H1 (cell line): Measurements from ENCODE around the gene TMCO1. TPM values are rescaled to one million over a fixed set of nuclear protein-coding genes. Genes with fewer than 3 reads are reported as not detected.

Source experiments
- CTCF ChIA-PET: fragments of 300-600 bp; sonication (Branson Sonifier 250); formaldehyde crosslinking; loops from one replicate; lab custom pipeline; 2021; ENCODE audit not compliant: partially characterized antibody; lab: Charles Lee
- POLR2A ChIA-PET: fragments of 300-600 bp; sonication (Branson Sonifier 250); formaldehyde crosslinking; loops from one replicate; lab custom pipeline; 2021; ENCODE audit warnings: inconsistent platforms; ENCODE audit not compliant: partially characterized antibody; lab: Charles Lee
- DNase-seq, 2 experiments: peaks; one replicate each; pipeline versions ENCODE4 v3.0.0 to v3.0.0-alpha.2; 2010 to 2022; ENCODE audit warnings: low spot score in 2 of 2, low read depth in 1 of 2, mixed read lengths in 1 of 2
- FAIRE-seq: peaks from 2 replicates; lab custom pipeline; 2011; peaks lifted over from hg19 to GRCh38; lab: Jason Lieb, UNC
- H2AFZ ChIP-seq: 2 replicates; pipeline ENCODE4 v1.8.1; 2012; ENCODE audit warnings: low read length, inconsistent platforms
- H2AK5ac ChIP-seq: 2 replicates; pipeline ENCODE4 v1.6.1; 2013; ENCODE audit warnings: low read depth, low read length
- H2BK120ac ChIP-seq: replicated peaks from 2 replicates; pipeline ENCODE3; 2013; ENCODE audit warnings: low read depth, low read length, inconsistent platforms
- H2BK12ac ChIP-seq: 2 replicates; pipeline ENCODE4 v1.6.1; 2013; ENCODE audit warnings: low read depth, low read length
- H2BK15ac ChIP-seq: 2 replicates; pipeline ENCODE4 v1.6.1; 2013; ENCODE audit warnings: low read length
- H2BK20ac ChIP-seq: 2 replicates; pipeline ENCODE4 v1.6.1; 2013; ENCODE audit warnings: low read length
- H2BK5ac ChIP-seq: 2 replicates; pipeline ENCODE4 v1.6.1; 2013; ENCODE audit warnings: low read depth, low read length
- H3K14ac ChIP-seq: 2 replicates; pipeline ENCODE4 v1.6.1; 2013; ENCODE audit warnings: inconsistent platforms; ENCODE audit not compliant: insufficient read length
- H3K18ac ChIP-seq: 2 replicates; pipeline ENCODE4 v1.6.1; 2013; ENCODE audit warnings: low read length; ENCODE audit errors: extremely low read depth
- H3K23ac ChIP-seq: 2 replicates; pipeline ENCODE4 v1.6.1; 2013; ENCODE audit warnings: inconsistent platforms; ENCODE audit not compliant: insufficient read length
- H3K23me2 ChIP-seq: 2 replicates; pipeline ENCODE4 v1.6.1; 2013; ENCODE audit warnings: low read depth, low read length
- H3K27ac ChIP-seq: 2 replicates; pipeline ENCODE4 v1.6.1; 2011; ENCODE audit warnings: low read depth, low read length, inconsistent platforms
- H3K27me3 ChIP-seq, 4 experiments: replicated peaks in 1 of 4; 1 replicate in 1 of 4; 2 replicates in 3 of 4; pipeline versions ENCODE4 v1.6.1 to v1.8.1; 2011 to 2013; ENCODE audit warnings: low read length in 3 of 4, mild to moderate bottlenecking in 3 of 4, inconsistent platforms in 2 of 4, mixed read lengths in 2 of 4, moderate library complexity in 1 of 4; ENCODE audit not compliant: control insufficient read depth in 3 of 4, insufficient read depth in 3 of 4; ENCODE audit errors: extremely low read depth in 1 of 4
- H3K36me3 ChIP-seq, 4 experiments: 2 replicates each; pipeline versions ENCODE4 v1.6.1 to v1.8.1; 2011 to 2013; ENCODE audit warnings: mild to moderate bottlenecking in 4 of 4, low read length in 3 of 4, moderate library complexity in 2 of 4, control low read depth in 1 of 4, inconsistent platforms in 1 of 4; ENCODE audit not compliant: insufficient read depth in 4 of 4, control insufficient read depth in 2 of 4
- H3K4ac ChIP-seq: replicated peaks from 2 replicates; pipeline ENCODE3; 2013; ENCODE audit warnings: low read length, low read depth, mixed read lengths, inconsistent platforms; ENCODE audit not compliant: insufficient read length
- H3K4me1 ChIP-seq, 4 experiments: replicated peaks in 1 of 4; 1 replicate in 1 of 4; 2 replicates in 3 of 4; pipeline versions ENCODE4 v1.6.1 to v1.8.1; 2011 to 2013; ENCODE audit warnings: low read length in 3 of 4, inconsistent platforms in 2 of 4, mixed read lengths in 1 of 4; ENCODE audit not compliant: insufficient read depth in 4 of 4, control insufficient read depth in 3 of 4
- H3K4me2 ChIP-seq, 2 experiments: 2 replicates each; pipeline versions ENCODE4 v1.6.1 to v1.8.1; 2011 to 2013; ENCODE audit warnings: low read depth in 2 of 2, low read length in 2 of 2, control low read depth in 1 of 2, inconsistent platforms in 1 of 2, mild to moderate bottlenecking in 1 of 2; ENCODE audit not compliant: insufficient read depth in 1 of 2
- H3K4me3 ChIP-seq, 4 experiments: fragments of 200-600, 300-600 bp in 1 of 4; sonication (generic), shearing (Covaris generic), sonication (Bioruptor Twin) in 1 of 4; 2 replicates each; pipeline versions ENCODE4 v1.5.1 to v1.8.1; 2011 to 2016; ENCODE audit warnings: low read length in 4 of 4, low read depth in 3 of 4, control low read depth in 2 of 4, inconsistent platforms in 2 of 4, mild to moderate bottlenecking in 2 of 4, mixed read lengths in 1 of 4, moderate library complexity in 1 of 4; ENCODE audit not compliant: insufficient read depth in 2 of 4; ENCODE audit errors: extremely low read depth in 1 of 4
- H3K56ac ChIP-seq: replicated peaks from 2 replicates; pipeline ENCODE3; 2013; ENCODE audit warnings: low read depth, mild to moderate bottlenecking, mixed read lengths, low read length, inconsistent platforms; ENCODE audit not compliant: insufficient read length
- H3K79me1 ChIP-seq: 2 replicates; pipeline ENCODE4 v1.6.1; 2013; ENCODE audit warnings: low read depth, low read length, control low read depth
- H3K79me2 ChIP-seq, 2 experiments: 2 replicates each; pipeline versions ENCODE4 v1.6.1 to v1.8.1; 2012 to 2013; ENCODE audit warnings: low read length in 2 of 2, mild to moderate bottlenecking in 2 of 2, inconsistent platforms in 1 of 2; ENCODE audit not compliant: insufficient read depth in 2 of 2, control insufficient read depth in 1 of 2
- H3K9ac ChIP-seq, 4 experiments: replicated peaks in 1 of 4; 1 replicate in 1 of 4; 2 replicates in 3 of 4; pipeline versions ENCODE4 v1.6.1 to v1.8.1; 2011 to 2013; ENCODE audit warnings: low read depth in 3 of 4, low read length in 3 of 4, control low read depth in 2 of 4, mild to moderate bottlenecking in 2 of 4, moderate library complexity in 2 of 4, inconsistent platforms in 1 of 4; ENCODE audit errors: extremely low read depth in 1 of 4
- H3K9me3 ChIP-seq, 2 experiments: 2 replicates each; pipeline versions ENCODE4 v1.6.1 to v1.8.1; 2012 to 2013; ENCODE audit warnings: mild to moderate bottlenecking in 2 of 2, moderate library complexity in 2 of 2, control low read depth in 1 of 2, inconsistent platforms in 1 of 2, low read depth in 1 of 2, low read length in 1 of 2, mixed read lengths in 1 of 2; ENCODE audit not compliant: insufficient read depth in 2 of 2
- H4K20me1 ChIP-seq, 2 experiments: replicated peaks in 1 of 2; 2 replicates each; pipeline versions ENCODE3 to v1.8.1; 2011 to 2013; ENCODE audit warnings: inconsistent platforms in 2 of 2, low read length in 2 of 2, mild to moderate bottlenecking in 1 of 2; ENCODE audit not compliant: insufficient read depth in 2 of 2, control insufficient read depth in 1 of 2
- H4K5ac ChIP-seq: 2 replicates; pipeline ENCODE4 v1.6.1; 2013; ENCODE audit warnings: low read length, low read depth, mixed read lengths, inconsistent platforms; ENCODE audit not compliant: insufficient read length
- H4K8ac ChIP-seq: 2 replicates; pipeline ENCODE4 v1.8.0; 2013; ENCODE audit warnings: mild to moderate bottlenecking, moderate library complexity, low read length, inconsistent platforms; ENCODE audit not compliant: insufficient read depth; ENCODE audit errors: extremely low read depth
- H4K91ac ChIP-seq: replicated peaks from 2 replicates; pipeline ENCODE3; 2013; ENCODE audit warnings: low read length, mixed read lengths, inconsistent platforms; ENCODE audit not compliant: insufficient read length
- BACH1 ChIP-seq: IDR thresholded peaks from 2 replicates; pipeline ENCODE4 v1.6.1; 2012; ENCODE audit warnings: low read length, improper control_type of control experiment
- JUND ChIP-seq: IDR thresholded peaks from 2 replicates; pipeline ENCODE4 v1.6.1; 2011; ENCODE audit warnings: mild to moderate bottlenecking, improper control_type of control experiment, low read length
- KDM4A ChIP-seq: IDR thresholded peaks from one replicate; pipeline ENCODE4 v1.7.1; 2012; ENCODE audit warnings: low read depth, mild to moderate bottlenecking, moderate library complexity, low read length, inconsistent platforms; ENCODE audit not compliant: severe bottlenecking
- KDM5A ChIP-seq: fragments of 200-600 bp; IDR thresholded peaks from 2 replicates; pipeline ENCODE4 v1.7.1; 2012; ENCODE audit warnings: mild to moderate bottlenecking, low read length, inconsistent platforms, mixed read lengths
- NANOG ChIP-seq: IDR thresholded peaks from 2 replicates; pipeline ENCODE4 v1.6.1; 2011; ENCODE audit warnings: low read length, low read depth, mild to moderate bottlenecking, inconsistent platforms; ENCODE audit not compliant: insufficient read depth, poor library complexity, severe bottlenecking
- POU5F1 ChIP-seq: IDR thresholded peaks from 2 replicates; pipeline ENCODE4 v1.6.1; 2011; ENCODE audit warnings: low read depth, mild to moderate bottlenecking, low read length, moderate library complexity
- RFX5 ChIP-seq: IDR thresholded peaks from 2 replicates; pipeline ENCODE4 v1.6.1; 2011; ENCODE audit warnings: low read depth, low read length, improper control_type of control experiment, borderline replicate concordance
- SIX5 ChIP-seq: IDR thresholded peaks from 2 replicates; pipeline ENCODE4 v1.6.1; 2011; ENCODE audit warnings: mild to moderate bottlenecking, low read depth, low read length
- TAF7 ChIP-seq: optimal IDR thresholded peaks from 2 replicates; pipeline ENCODE3; 2011; ENCODE audit warnings: low read depth, mild to moderate bottlenecking, inconsistent platforms, low read length, moderate library complexity, borderline replicate concordance
- polyA plus RNA-seq, 7 experiments: library from polyadenylated mRNA; depleted of rRNA in 3 of 7; stranded (reverse) in 5 of 7; unstranded in 2 of 7; fragments of >200 nt in 5 of 7; fragments of 200-250 nt in 2 of 7; gene quantifications; 1 replicate in 5 of 7; 2 replicates in 1 of 7; 4 replicates in 1 of 7; pipeline versions ENCODE4 v1.2.1 to v1.2.3, GENCODE V29; 2011 to 2013; ENCODE audit warnings: missing spikeins in 2 of 7, mixed read lengths in 2 of 7
- total RNA-seq: library from RNA; stranded (reverse); fragmentation: NEBNext Ultra II Directional; extraction: Animal tissue kit (Norgen Biotek cat#: 25700); gene quantifications from 2 replicates; pipeline ENCODE4 v1.2.1, GENCODE V29; 2021
- TF ChIP-seq, protein P1 (sequence below), 3 experiments: IDR thresholded peaks; 1 replicate in 2 of 3; 2 replicates in 1 of 3; pipeline versions ENCODE4 v1.5.1 to v1.6.1; 2011; ENCODE audit warnings: low read length in 3 of 3, mild to moderate bottlenecking in 3 of 3, inconsistent platforms in 2 of 3, low read depth in 1 of 3, moderate library complexity in 1 of 3; ENCODE audit not compliant: insufficient read depth in 1 of 3; ENCODE audit errors: control extremely low read depth in 1 of 3
- TF ChIP-seq, protein P2 (sequence below): IDR thresholded peaks from 2 replicates; pipeline ENCODE4 v1.6.1; 2012; ENCODE audit warnings: inconsistent platforms
- TF ChIP-seq, protein P3 (sequence below): IDR thresholded peaks from 2 replicates; pipeline ENCODE4 v1.6.1; 2011; ENCODE audit warnings: low read depth, mild to moderate bottlenecking, low read length; ENCODE audit not compliant: insufficient read depth

The TMCO1 gene
- total and polyA plus RNA-seq, 2 of the 8 experiments (the other 6 are each of a cell fraction or from before 2014, with no cell fraction given) = 61.6 to 63.8 TPM

DNA sequence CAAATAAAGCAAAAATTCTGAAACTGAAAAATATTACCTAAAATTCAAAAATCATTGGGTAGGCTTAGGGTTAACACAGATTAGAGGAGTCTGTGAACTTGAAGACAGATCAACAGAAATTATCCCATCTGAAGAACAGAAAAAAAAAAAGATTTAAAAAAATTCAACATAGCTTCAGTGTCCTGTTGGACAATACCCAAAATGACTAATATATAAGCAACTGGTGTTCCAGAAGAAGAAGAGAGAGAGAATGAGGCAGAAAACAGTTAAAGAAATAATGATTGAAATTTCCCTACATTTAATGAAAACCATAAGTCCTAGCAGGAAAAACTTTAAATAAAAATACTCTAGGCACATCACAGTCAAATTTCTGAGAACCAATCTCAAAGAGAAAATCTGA, 31.5 kb downstream of the TMCO1 start:
- CTCF ChIA-PET = interaction anchor here (1.2 kb wide), 2 partner anchors 20 to 177 kb away, joined by 4 to 5 read pairs; no protein-coding TSS in a partner anchor
- Histone ChIP-seq H3K23ac (no peak overlapping the region), H3K27me3 (no peaks in the 10 kb centered on the region), H3K4me2 (no peak overlapping the region), H2BK5ac (no peak overlapping the region), H3K4ac (no peak overlapping the region), H2AFZ (no peak overlapping the region), H3K79me1 (no peaks in the 10 kb centered on the region), H3K4me3 (no peak overlapping the region), H2BK12ac (no peak overlapping the region), H3K9ac (no peak overlapping the region), H3K18ac (no peak overlapping the region), H3K36me3 (peaks cover 0 to 12% (median 6%) of the 10 kb centered on the region in 4 experiments; a peak in 4 of 8 replicates), H3K14ac (no peak overlapping the region), H4K8ac (no peak overlapping the region), H3K79me2 (no peaks in the 10 kb centered on the region), H4K5ac (no peak overlapping the region), H2BK20ac (no peak overlapping the region), H2AK5ac (no peak overlapping the region), H2BK15ac (no peak overlapping the region), H2BK120ac (no peak overlapping the region), H4K20me1 (peaks cover 0 to 2% of the 10 kb centered on the region in 2 experiments), H3K56ac (no peak overlapping the region), H3K23me2 (no peaks in the 10 kb centered on the region), H3K9me3 (no peaks in the 10 kb centered on the region), H3K4me1 (no peaks in the 10 kb centered on the region), H4K91ac (no peak overlapping the region), H3K27ac (no peak overlapping the region)
- no peak for FAIRE-seq
- DNase-seq = no peak
- POLR2A ChIA-PET = interaction anchor here (0.6 to 1.9 kb wide), 3 partner anchors 33 to 92 kb away, joined by 3 to 6 read pairs (median 4); partner anchors contain the start of gene ALDH9A1
- no peak for TF ChIP-seq TAF7
- no peak for TF ChIP-seq BACH1
- no peak for TF ChIP-seq POU5F1
- TF ChIP-seq SIX5 = no peak
- no peak for TF ChIP-seq KDM4A
- no peak for TF ChIP-seq KDM5A
- no peak for TF ChIP-seq NANOG
- no peak for TF ChIP-seq RFX5
- TF ChIP-seq, protein P1, sequence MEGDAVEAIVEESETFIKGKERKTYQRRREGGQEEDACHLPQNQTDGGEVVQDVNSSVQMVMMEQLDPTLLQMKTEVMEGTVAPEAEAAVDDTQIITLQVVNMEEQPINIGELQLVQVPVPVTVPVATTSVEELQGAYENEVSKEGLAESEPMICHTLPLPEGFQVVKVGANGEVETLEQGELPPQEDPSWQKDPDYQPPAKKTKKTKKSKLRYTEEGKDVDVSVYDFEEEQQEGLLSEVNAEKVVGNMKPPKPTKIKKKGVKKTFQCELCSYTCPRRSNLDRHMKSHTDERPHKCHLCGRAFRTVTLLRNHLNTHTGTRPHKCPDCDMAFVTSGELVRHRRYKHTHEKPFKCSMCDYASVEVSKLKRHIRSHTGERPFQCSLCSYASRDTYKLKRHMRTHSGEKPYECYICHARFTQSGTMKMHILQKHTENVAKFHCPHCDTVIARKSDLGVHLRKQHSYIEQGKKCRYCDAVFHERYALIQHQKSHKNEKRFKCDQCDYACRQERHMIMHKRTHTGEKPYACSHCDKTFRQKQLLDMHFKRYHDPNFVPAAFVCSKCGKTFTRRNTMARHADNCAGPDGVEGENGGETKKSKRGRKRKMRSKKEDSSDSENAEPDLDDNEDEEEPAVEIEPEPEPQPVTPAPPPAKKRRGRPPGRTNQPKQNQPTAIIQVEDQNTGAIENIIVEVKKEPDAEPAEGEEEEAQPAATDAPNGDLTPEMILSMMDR (IDR thresholded peaks at IDR 0.05; ENCODE audit: control extremely low read depth in 1 of 3, insufficient read depth in 1 of 3, low read depth in 1 of 3, low read length in 3 of 3) = no peak
- TF ChIP-seq, protein P2, sequence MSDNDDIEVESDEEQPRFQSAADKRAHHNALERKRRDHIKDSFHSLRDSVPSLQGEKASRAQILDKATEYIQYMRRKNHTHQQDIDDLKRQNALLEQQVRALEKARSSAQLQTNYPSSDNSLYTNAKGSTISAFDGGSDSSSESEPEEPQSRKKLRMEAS = no peak
- TF ChIP-seq JUND = no peak
- TF ChIP-seq, protein P3, sequence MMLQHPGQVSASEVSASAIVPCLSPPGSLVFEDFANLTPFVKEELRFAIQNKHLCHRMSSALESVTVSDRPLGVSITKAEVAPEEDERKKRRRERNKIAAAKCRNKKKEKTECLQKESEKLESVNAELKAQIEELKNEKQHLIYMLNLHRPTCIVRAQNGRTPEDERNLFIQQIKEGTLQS = no peak
